GM12875 (cell line): ENCODE measurements around the gene NRG3.

ENCODE experiments used
- H3K4me3 ChIP-seq: one replicate; pipeline ENCODE4 v1.5.1; 2011; ENCODE audit warnings: low read depth, low read length, control low read depth
- CTCF ChIP-seq: IDR thresholded peaks from 2 replicates; pipeline ENCODE4 v1.5.1; 2011; ENCODE audit warnings: low read depth, mild to moderate bottlenecking, control low read depth, inconsistent platforms, low read length, moderate library complexity, borderline replicate concordance; ENCODE audit not compliant: insufficient read depth

The NRG3 gene

GRCh38 chr10:81848931-81849330 is 26.1 kb upstream of the NRG3 start:
- TF ChIP-seq CTCF, result no peak
- no peak overlapping the region for H3K4me3 ChIP-seq

- TF ChIP-seq CTCF, result no peak
- no peak overlapping the region for H3K4me3 ChIP-seq
Observed at GRCh38 chr10:81862596-81862995, 12.4 kb upstream of the NRG3 start.

GRCh38 chr10:81863771-81864170 is 11.2 kb upstream of the NRG3 start:
- no peak overlapping the region for H3K4me3 ChIP-seq
- no peak for TF ChIP-seq CTCF

- H3K4me3 ChIP-seq, result no peak overlapping the region
Observed at GRCh38 chr10:81865581-81865980, 9.4 kb upstream of the NRG3 start.

GRCh38 chr10:81866753-81867152 is 8.2 kb upstream of the NRG3 start:
- H3K4me3 ChIP-seq, result no peak overlapping the region
- TF ChIP-seq CTCF, result no peak

More at GRCh38 chr10:81865581-81865980, 9.4 kb upstream of the NRG3 start:
- no peak for TF ChIP-seq CTCF

- no peak for TF ChIP-seq CTCF
- no peak overlapping the region for H3K4me3 ChIP-seq
Observed at GRCh38 chr10:81870472-81870871, 4.5 kb upstream of the NRG3 start.

GRCh38 chr10:81871558-81871957 is 3.4 kb upstream of the NRG3 start:
- no peak overlapping the region for H3K4me3 ChIP-seq
- TF ChIP-seq CTCF, result no peak
